HTERT RPE-1 (cell line): ENCODE measurements around the gene MAGEA2.
"Not testable (repeated sequence)": the region's sequence is repeated elsewhere in the genome, so short reads cannot be mapped to it uniquely, and the experiment has no call there.

Source experiments
- in situ Hi-C: fragments of 300-500 bp; cut with MboI; formaldehyde crosslinking; loops from 4 replicates; pipeline ENCODE4 v1.14.3; 2020; ENCODE audit warnings: low sequenced_read_pairs

Gene MAGEA2

DNA sequence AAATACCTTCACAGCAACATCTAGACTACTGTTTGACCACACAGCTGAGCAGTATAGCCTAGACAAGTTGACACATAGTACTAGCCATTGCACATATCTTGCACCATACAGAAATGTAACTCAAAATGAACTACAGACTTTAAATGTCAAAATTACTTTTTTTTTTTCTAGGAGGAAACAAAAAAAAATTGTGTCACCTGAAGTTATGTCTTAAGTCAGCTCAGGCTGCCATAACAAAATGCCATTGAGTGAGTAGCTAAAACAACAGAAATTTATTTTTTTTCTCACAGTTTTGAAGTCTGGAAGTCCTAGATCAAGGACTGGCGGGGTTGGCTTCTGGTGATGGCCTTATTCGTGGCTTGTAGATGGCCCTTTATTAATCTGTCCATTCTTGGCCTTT lies 44.5 kb downstream of the MAGEA2 start, which contains the start of gene CSAG2:
CSAG2 (minus strand) TSS at position 101 of the 400 bp plus-strand sequence. CDS start 161 bp downstream, outside the sequence.
- in situ Hi-C loops: not testable (repeated sequence)

GRCh38 chrX:152706500-152706899 lies 47.1 kb downstream of the MAGEA2 start:
- in situ Hi-C loops: not testable (repeated sequence)

DNA sequence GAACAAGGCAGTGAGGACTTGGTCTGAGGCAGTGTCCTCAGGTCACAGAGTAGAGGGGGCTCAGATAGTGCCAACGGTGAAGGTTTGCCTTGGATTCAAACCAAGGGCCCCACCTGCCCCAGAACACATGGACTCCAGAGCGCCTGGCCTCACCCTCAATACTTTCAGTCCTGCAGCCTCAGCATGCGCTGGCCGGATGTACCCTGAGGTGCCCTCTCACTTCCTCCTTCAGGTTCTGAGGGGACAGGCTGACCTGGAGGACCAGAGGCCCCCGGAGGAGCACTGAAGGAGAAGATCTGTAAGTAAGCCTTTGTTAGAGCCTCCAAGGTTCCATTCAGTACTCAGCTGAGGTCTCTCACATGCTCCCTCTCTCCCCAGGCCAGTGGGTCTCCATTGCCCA lies 53.3 kb downstream of the MAGEA2 start:
- in situ Hi-C loops: not testable (repeated sequence)
